RWPE1 (cell line): ENCODE measurements around the gene ADCK2.

Experiments
- CTCF ChIA-PET: fragments of 350-600 bp; sonication (Branson Sonifier 250); formaldehyde crosslinking; extraction: SDS; loops from one replicate; lab custom pipeline; 2021; lab: Yijun Ruan, JAX
- POLR2A ChIA-PET: fragments of 400-600 bp; formaldehyde crosslinking; extraction: SDS; loops from one replicate; lab custom pipeline; 2020; ENCODE audit warnings: antibody characterized with exemption; ENCODE audit not compliant: low non-redundant PET; lab: Yijun Ruan, JAX
- DNase-seq: peaks from one replicate; pipeline ENCODE4 v3.0.0; 2012; ENCODE audit warnings: low spot score
- H3K27ac ChIP-seq: fragments of 450-650 bp; 2 replicates; pipeline ENCODE4 v1.5.1; 2017
- TF ChIP-seq, protein P1 (sequence below): fragments of 450-650 bp; conservative IDR thresholded peaks from 2 replicates; pipeline ENCODE4 v1.5.1; 2017; ENCODE audit warnings: low read depth, mild to moderate bottlenecking

Gene ADCK2

DNA sequence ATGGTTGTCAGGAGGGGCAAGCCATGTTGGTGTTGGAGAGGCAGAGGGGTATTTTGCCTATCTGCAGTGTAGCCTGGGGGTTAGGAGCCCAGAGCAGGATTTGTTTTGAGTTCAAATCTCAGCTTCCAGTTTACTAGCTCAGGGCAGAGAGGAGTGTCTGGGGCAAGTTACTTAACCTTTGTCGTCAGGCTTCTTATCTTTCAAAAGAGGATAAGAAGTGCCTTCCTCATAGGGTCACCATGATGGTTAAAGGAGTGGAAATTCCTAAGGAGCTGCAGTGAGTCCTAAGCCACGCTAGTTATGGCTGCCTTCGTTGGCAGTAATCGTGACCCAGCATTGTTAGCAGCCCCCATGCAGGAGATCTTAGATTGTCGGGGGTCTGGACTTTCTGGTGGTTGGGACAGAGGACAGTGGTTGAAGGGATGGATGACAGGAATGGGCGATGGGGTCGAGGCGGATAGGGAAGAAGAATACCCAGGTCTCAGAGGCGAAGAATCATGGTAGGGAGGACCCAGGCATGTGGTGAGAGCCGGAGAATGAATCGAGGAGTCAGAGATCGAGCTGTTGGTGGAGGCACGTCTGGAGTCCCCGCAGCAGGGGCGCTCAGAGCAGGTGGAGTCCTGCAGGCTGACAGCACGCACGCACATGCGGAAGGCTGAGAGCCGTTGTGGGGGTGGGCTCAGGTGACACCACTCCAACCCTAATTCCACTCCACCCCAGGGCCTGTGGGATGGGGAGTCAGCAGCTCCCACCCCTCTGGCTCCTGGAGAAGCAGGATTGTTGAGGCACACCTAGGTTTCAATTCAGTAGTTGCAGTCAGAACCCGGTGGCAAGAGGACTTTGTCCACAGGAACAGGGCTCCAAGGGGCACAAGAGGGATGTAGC, 11.6 kb downstream of the ADCK2 start:
- ChIA-PET CTCF (interaction anchor here (0.6 to 0.7 kb wide), 2 partner anchors 11 to 129 kb away, joined by 3 to 8 read pairs; no protein-coding TSS in a partner anchor), POLR2A (no interaction called here)

DNA sequence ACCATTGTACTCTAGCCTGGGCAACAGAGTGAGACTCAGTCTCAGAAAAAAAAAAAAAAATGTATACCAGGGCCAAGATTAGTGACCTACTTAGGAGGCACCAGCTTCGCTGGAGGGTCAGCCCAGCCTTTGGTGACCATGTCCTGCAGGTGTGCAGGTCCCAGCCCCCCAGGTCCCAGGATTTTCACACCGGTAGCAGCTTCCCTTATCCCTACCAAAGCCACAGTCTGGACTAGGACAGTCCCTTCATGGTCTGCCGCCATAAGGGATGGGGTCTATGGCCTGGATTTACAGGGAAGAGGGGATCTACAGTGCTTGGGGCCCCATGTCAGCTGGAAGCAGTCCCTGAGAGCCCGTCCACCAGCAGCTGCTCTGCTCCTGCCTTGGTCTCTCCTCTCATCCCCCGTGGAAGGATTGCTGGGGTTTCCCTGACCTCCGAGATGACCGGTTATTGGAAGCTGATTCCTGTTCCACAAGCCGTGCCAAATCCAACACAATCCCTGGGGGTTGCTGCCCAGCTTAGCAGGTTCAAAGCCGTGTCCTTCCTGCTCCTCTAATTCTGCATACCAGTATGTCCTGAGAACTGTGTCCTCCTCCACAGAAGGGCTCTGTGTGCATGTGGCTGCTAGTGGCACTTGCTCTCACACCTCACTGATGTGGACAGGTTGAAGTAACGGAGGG, 12.8 kb downstream of the ADCK2 start:
- no peak overlapping the region for H3K27ac ChIP-seq
- CTCF ChIA-PET: interaction anchor here (0.6 to 0.7 kb wide), 2 partner anchors 12 to 131 kb away, joined by 3 to 8 read pairs; no protein-coding TSS in a partner anchor
- DNase-seq: no peak
- TF ChIP-seq, protein P1, sequence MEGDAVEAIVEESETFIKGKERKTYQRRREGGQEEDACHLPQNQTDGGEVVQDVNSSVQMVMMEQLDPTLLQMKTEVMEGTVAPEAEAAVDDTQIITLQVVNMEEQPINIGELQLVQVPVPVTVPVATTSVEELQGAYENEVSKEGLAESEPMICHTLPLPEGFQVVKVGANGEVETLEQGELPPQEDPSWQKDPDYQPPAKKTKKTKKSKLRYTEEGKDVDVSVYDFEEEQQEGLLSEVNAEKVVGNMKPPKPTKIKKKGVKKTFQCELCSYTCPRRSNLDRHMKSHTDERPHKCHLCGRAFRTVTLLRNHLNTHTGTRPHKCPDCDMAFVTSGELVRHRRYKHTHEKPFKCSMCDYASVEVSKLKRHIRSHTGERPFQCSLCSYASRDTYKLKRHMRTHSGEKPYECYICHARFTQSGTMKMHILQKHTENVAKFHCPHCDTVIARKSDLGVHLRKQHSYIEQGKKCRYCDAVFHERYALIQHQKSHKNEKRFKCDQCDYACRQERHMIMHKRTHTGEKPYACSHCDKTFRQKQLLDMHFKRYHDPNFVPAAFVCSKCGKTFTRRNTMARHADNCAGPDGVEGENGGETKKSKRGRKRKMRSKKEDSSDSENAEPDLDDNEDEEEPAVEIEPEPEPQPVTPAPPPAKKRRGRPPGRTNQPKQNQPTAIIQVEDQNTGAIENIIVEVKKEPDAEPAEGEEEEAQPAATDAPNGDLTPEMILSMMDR: no peak
- POLR2A ChIA-PET: no interaction called here

More for the DNA sequence above, 11.6 kb downstream of the ADCK2 start:
- H3K27ac ChIP-seq: no peak overlapping the region
- no peak for DNase-seq
- TF ChIP-seq, protein P1: no peak

DNA sequence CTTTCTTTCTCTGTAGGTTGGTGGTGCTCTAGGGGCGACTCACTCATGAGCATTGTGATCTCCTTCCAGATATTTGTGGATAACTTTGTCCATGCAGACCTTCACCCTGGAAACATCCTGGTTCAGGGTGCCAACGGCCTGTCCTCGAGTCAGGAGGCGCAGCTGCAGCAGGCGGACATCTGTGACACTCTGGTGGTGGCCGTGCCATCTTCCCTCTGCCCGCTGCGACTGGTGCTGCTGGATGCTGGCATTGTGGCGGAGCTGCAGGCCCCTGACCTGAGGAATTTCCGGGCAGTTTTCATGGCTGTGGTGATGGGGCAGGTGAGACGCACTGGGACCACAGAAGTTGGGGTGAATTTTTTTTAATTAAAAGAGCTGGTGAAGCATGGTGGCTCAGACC, 14.2 kb downstream of the ADCK2 start:
- TF ChIP-seq, protein P1: no peak
- DNase-seq: no peak
- CTCF ChIA-PET: no interaction called here
- POLR2A ChIA-PET: no interaction called here
- H3K27ac ChIP-seq: no peak overlapping the region

DNA sequence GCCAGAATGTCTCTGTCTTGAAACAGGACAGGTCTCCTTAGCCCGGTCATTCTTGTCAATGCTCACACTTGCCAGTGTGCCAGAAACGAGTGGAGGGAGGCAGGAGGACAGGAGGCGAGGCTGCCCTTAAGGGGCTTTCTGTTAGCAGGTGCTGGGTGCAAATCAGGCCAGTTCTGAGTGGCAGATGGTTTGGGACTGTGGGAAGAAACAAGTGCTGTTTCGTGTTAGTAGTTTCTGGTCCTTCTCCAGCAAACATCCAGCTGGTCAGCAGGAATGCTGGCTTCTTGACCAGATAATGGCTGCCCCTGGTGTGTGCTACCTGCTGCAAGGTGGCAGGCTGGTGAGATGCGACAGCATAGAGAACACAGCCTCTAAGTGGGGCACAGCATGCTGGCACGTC, 15.6 kb downstream of the ADCK2 start:
- ChIA-PET POLR2A (no interaction called here), CTCF (no interaction called here)
- TF ChIP-seq, protein P1: no peak
- no peak for DNase-seq
- no peak overlapping the region for H3K27ac ChIP-seq

DNA sequence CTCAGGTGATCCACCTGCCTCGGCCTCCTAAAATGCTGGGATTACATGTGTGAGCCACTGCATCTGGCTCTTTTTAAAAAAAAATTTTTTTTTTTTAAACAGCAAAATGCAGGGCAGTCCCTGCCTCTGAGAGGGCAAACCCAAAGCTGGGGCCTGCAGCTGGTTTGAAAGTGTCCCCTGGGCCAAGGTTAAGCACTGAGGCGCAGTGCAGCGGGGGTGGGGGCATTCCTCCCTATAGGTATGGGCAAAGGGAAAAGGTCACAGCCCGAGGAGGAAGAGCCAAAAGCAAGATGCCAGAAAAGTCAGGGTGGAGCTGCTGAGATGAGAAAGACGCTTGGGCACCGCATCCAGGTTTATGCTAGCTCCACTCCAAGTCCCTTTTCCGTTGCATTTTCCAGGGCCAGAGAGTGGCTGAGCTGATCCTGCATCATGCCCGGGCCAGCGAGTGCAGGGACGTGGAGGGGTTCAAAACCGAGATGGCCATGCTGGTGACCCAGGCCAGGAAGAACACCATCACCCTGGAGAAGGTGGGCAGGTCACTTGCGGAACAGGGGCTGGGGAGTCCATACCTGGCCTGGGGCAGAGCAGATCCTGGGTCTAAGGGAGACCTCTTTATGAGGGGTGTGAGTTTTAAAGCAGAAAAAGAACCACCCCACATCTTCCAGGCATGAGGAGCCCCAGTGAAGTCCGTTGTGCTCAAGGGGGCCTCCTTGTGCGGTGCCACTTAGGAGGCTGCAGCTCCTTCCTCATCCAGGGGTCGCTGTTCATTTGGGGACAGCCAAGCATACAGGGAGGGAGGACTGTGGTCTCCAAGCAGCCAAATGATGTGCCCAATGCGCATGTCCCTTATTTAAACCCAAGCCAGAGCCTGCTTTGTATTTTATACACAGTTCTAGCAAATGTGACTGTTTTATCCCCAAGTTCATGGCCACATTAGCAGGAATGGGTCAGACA, 16.7 kb downstream of the ADCK2 start:
- TF ChIP-seq, protein P1: no peak
- DNase-seq: no peak
- H3K27ac ChIP-seq: no peak overlapping the region
- POLR2A ChIA-PET: no interaction called here
- CTCF ChIA-PET: interaction anchor here (0.7 kb wide), 1 partner anchor 327 kb away, joined by 3 read pairs; no protein-coding TSS in a partner anchor
